HepG2 (cell line): ENCODE results near the gene ZNF132. TPM values are rescaled to one million over a fixed set of nuclear protein-coding genes. Genes with fewer than 3 reads are reported as not detected.

Experiments used
- ARNTL ChIP-seq: sonication (generic); formaldehyde crosslinking; IDR thresholded peaks from 2 replicates; pipeline ENCODE4 v1.4.0; 2020; ENCODE audit warnings: mild to moderate bottlenecking, missing genetic modification reagents
- BHLHE40 ChIP-seq: IDR thresholded peaks from 2 replicates; pipeline ENCODE4 v1.6.1; 2011; ENCODE audit warnings: low read length, improper control_type of control experiment
- CBX2 ChIP-seq, 2 experiments: fragments of 200-600 bp in 1 of 2; sonication (generic); formaldehyde crosslinking in 1 of 2; IDR thresholded peaks; 2 replicates each; pipeline versions ENCODE4 v1.7.0 to v1.8.1; 2018 to 2022; ENCODE audit warnings: low read depth in 2 of 2, low read length in 1 of 2, mild to moderate bottlenecking in 1 of 2, missing genetic modification reagents in 1 of 2
- CERS6 ChIP-seq: sonication (generic); formaldehyde crosslinking; IDR thresholded peaks from 2 replicates; pipeline ENCODE4 v1.5.0; 2020; ENCODE audit warnings: missing genetic modification reagents
- HDAC1 ChIP-seq: sonication (generic); formaldehyde crosslinking; IDR thresholded peaks from 2 replicates; pipeline ENCODE4 v1.5.1; 2020; ENCODE audit warnings: mild to moderate bottlenecking, missing genetic modification reagents
- HDAC6 ChIP-seq: fragments of 200-600 bp; sonication (generic); IDR thresholded peaks from 2 replicates; pipeline ENCODE4 v1.7.0; 2017; ENCODE audit warnings: mild to moderate bottlenecking, antibody characterized with exemption, low read length, low read depth
- HOXD1 ChIP-seq: sonication (generic); formaldehyde crosslinking; IDR thresholded peaks from 2 replicates; pipeline ENCODE4 v1.5.0; 2020; ENCODE audit warnings: missing genetic modification reagents
- JDP2 ChIP-seq: sonication (generic); formaldehyde crosslinking; IDR thresholded peaks from 2 replicates; pipeline ENCODE4 v1.8.1; 2022; ENCODE audit warnings: missing genetic modification reagents, borderline replicate concordance
- KLF6 ChIP-seq: IDR thresholded peaks from 2 replicates; pipeline ENCODE4 v1.8.0; 2016; ENCODE audit warnings: missing biosample characterization, missing genetic modification reagents
- PHF21A ChIP-seq: sonication (generic); formaldehyde crosslinking; IDR thresholded peaks from 2 replicates; pipeline ENCODE4 v1.5.0; 2020; ENCODE audit warnings: mild to moderate bottlenecking, missing genetic modification reagents
- RBFOX2 ChIP-seq: fragments of 200-400 bp; formaldehyde crosslinking; IDR thresholded peaks from 2 replicates; pipeline ENCODE4 v1.6.1; 2017; ENCODE audit warnings: low read depth, mild to moderate bottlenecking, low read length
- SRSF9 ChIP-seq: fragments of 200-400 bp; formaldehyde crosslinking; IDR thresholded peaks from 2 replicates; pipeline ENCODE4 v1.6.1; 2018; ENCODE audit warnings: borderline replicate concordance, mild to moderate bottlenecking, low read depth, low read length; ENCODE audit not compliant: insufficient read depth, poor library complexity, severe bottlenecking
- TFDP1 ChIP-seq: IDR thresholded peaks from 2 replicates; pipeline ENCODE4 v1.6.1; 2016; ENCODE audit warnings: missing compliant biosample characterization, missing genetic modification reagents, borderline replicate concordance
- ZBTB7A ChIP-seq: sonication (generic); formaldehyde crosslinking; IDR thresholded peaks from 2 replicates; pipeline ENCODE4 v1.8.0; 2022; ENCODE audit warnings: mild to moderate bottlenecking, missing genetic modification reagents
- ZC3H4 ChIP-seq: sonication (generic); formaldehyde crosslinking; IDR thresholded peaks from 2 replicates; pipeline ENCODE4 v1.4.0; 2020; ENCODE audit warnings: missing genetic modification reagents, borderline replicate concordance
- ZKSCAN5 ChIP-seq: sonication (generic); formaldehyde crosslinking; IDR thresholded peaks from 2 replicates; pipeline ENCODE4 v1.5.1; 2020; ENCODE audit warnings: mild to moderate bottlenecking, missing genetic modification reagents
- ZNF354B ChIP-seq: sonication (generic); formaldehyde crosslinking; IDR thresholded peaks from 2 replicates; pipeline ENCODE4 v1.8.0; 2022; ENCODE audit warnings: mild to moderate bottlenecking, missing genetic modification reagents
- ZNF672 ChIP-seq: sonication (generic); formaldehyde crosslinking; IDR thresholded peaks from 2 replicates; pipeline ENCODE4 v1.8.1; 2022; ENCODE audit warnings: missing genetic modification reagents
- ZSCAN30 ChIP-seq: sonication (generic); formaldehyde crosslinking; IDR thresholded peaks from 2 replicates; pipeline ENCODE4 v1.5.0; 2020; ENCODE audit warnings: mild to moderate bottlenecking, missing genetic modification reagents
- polyA plus RNA-seq, 8 experiments: library from polyadenylated mRNA; depleted of rRNA in 3 of 8; stranded (reverse) in 7 of 8; unstranded in 1 of 8; fragments of >200 nt; fragmentation: Illumina TruSeq in 4 of 8; extraction: Trizol in 4 of 8; gene quantifications; 2 replicates each; pipeline versions ENCODE4 v1.2.1 to v1.2.3, GENCODE V29; 2011 to 2016; ENCODE audit warnings: low read depth in 4 of 8, missing spikeins in 1 of 8, mixed read lengths in 1 of 8; ENCODE audit not compliant: insufficient read depth in 1 of 8
- total RNA-seq, 5 experiments: library from RNA; depleted of rRNA; stranded (reverse); fragments of >200 nt; fragmentation: Illumina TruSeq; extraction: Trizol; gene quantifications; 2 replicates each; pipeline ENCODE4 v1.2.3, GENCODE V29; 2016; ENCODE audit warnings: low read depth in 1 of 5
- TF ChIP-seq, protein P1 (sequence below): sonication (generic); formaldehyde crosslinking; IDR thresholded peaks from 2 replicates; pipeline ENCODE4 v1.4.0; 2020; ENCODE audit warnings: missing genetic modification reagents
- TF ChIP-seq, protein P2 (sequence below): sonication (generic); formaldehyde crosslinking; IDR thresholded peaks from 2 replicates; pipeline ENCODE4 v1.4.0; 2020; ENCODE audit warnings: missing genetic modification reagents
- TF ChIP-seq, protein P3 (sequence below): sonication (generic); formaldehyde crosslinking; IDR thresholded peaks from 2 replicates; pipeline ENCODE4 v1.4.0; 2020; ENCODE audit warnings: missing genetic modification reagents

Gene ZNF132
- total and polyA plus RNA-seq, 2 of the 13 experiments (the other 11 are each of a cell fraction or from before 2014, with no cell fraction given): not detected

DNA sequence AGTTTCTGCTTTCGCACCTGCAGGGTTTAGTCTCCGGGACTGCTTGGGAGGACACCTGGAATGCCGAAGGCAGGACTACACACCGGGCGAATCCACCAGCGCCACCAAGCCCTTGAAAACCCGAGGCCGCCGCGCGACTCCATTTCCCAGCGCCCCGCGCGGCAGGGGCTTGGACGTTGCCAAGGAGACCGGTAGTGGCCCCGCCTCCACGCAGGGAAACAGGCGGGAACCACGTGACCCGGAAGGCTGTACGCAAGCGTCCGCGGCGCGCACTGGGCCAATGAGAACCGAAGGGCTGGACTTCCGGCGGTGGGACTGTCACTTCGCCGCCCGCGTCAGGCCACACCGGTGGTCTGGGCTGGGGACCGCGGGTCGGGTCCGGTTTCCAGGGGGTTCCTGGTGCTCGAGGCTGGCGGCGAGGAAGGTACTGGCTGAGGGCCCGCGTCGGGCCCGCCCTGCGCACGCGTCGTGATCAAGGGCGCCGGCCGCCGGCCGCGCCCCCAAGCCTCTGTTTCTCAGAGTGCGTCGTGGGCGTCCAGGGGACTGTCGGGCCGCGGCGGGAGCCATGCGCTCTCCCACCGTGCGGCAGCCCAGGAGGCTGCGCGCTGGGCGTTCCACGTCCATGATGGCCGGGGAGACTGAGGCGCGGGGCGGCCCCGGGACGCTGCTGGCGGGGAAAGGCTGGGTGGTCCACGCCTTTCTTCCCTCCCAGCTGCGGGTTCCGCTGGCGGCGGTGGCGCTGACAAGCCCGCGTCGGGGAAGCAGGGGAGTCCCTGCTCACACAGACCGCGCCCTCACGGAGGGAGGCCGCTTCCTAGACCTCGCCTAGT lies 27.0 kb upstream of the ZNF132 start, which contains the start of gene ZNF324 (continued):
- TF ChIP-seq HDAC1 (CRISPR knock-in tag): peak; percentile 89
- peak; percentile 40; the same call in 1 of the 2 replicates for TF ChIP-seq TFDP1
- no peak for TF ChIP-seq ZBTB7A (CRISPR knock-in tag)
- no peak for TF ChIP-seq ZC3H4 (CRISPR knock-in tag)
- TF ChIP-seq ZNF354B (CRISPR knock-in tag): no peak
- 0 out of 2 replicates have a peak, but pooled peaks have one; percentile 48 for TF ChIP-seq ARNTL (CRISPR knock-in tag)
- TF ChIP-seq HDAC6: no peak
- no peak for TF ChIP-seq SRSF9
- TF ChIP-seq CBX2 (IDR thresholded peaks at IDR 0.05; ENCODE audit: low read depth, low read length): no peak
- TF ChIP-seq CBX2 (CRISPR knock-in tag; IDR thresholded peaks at IDR 0.05; ENCODE audit: low read depth): no peak
- no peak for TF ChIP-seq JDP2 (CRISPR knock-in tag)
- no peak for TF ChIP-seq KLF6 (CRISPR knock-in tag)
- TF ChIP-seq BHLHE40: no peak
- 0 out of 2 replicates have a peak, but pooled peaks have one; percentile 41 for TF ChIP-seq HOXD1
- TF ChIP-seq ZSCAN30 (CRISPR knock-in tag): no peak
- TF ChIP-seq, protein P1, sequence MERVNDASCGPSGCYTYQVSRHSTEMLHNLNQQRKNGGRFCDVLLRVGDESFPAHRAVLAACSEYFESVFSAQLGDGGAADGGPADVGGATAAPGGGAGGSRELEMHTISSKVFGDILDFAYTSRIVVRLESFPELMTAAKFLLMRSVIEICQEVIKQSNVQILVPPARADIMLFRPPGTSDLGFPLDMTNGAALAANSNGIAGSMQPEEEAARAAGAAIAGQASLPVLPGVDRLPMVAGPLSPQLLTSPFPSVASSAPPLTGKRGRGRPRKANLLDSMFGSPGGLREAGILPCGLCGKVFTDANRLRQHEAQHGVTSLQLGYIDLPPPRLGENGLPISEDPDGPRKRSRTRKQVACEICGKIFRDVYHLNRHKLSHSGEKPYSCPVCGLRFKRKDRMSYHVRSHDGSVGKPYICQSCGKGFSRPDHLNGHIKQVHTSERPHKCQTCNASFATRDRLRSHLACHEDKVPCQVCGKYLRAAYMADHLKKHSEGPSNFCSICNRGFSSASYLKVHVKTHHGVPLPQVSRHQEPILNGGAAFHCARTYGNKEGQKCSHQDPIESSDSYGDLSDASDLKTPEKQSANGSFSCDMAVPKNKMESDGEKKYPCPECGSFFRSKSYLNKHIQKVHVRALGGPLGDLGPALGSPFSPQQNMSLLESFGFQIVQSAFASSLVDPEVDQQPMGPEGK (CRISPR knock-in tag): no peak; the same call in none of the 2 replicates
- TF ChIP-seq, protein P2, sequence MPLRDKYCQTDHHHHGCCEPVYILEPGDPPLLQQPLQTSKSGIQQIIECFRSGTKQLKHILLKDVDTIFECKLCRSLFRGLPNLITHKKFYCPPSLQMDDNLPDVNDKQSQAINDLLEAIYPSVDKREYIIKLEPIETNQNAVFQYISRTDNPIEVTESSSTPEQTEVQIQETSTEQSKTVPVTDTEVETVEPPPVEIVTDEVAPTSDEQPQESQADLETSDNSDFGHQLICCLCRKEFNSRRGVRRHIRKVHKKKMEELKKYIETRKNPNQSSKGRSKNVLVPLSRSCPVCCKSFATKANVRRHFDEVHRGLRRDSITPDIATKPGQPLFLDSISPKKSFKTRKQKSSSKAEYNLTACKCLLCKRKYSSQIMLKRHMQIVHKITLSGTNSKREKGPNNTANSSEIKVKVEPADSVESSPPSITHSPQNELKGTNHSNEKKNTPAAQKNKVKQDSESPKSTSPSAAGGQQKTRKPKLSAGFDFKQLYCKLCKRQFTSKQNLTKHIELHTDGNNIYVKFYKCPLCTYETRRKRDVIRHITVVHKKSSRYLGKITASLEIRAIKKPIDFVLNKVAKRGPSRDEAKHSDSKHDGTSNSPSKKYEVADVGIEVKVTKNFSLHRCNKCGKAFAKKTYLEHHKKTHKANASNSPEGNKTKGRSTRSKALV: no peak
- TF ChIP-seq PHF21A (CRISPR knock-in tag): peak; percentile 23; the same call in 1 of the 2 replicates
- TF ChIP-seq RBFOX2: peak; percentile 79
- TF ChIP-seq CERS6: no peak
- TF ChIP-seq, protein P3, sequence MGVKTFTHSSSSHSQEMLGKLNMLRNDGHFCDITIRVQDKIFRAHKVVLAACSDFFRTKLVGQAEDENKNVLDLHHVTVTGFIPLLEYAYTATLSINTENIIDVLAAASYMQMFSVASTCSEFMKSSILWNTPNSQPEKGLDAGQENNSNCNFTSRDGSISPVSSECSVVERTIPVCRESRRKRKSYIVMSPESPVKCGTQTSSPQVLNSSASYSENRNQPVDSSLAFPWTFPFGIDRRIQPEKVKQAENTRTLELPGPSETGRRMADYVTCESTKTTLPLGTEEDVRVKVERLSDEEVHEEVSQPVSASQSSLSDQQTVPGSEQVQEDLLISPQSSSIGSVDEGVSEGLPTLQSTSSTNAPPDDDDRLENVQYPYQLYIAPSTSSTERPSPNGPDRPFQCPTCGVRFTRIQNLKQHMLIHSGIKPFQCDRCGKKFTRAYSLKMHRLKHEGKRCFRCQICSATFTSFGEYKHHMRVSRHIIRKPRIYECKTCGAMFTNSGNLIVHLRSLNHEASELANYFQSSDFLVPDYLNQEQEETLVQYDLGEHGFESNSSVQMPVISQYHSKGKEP (CRISPR knock-in tag): no peak
- TF ChIP-seq ZNF672 (CRISPR knock-in tag): no peak
- TF ChIP-seq ZKSCAN5: no peak
